GM18909 (cell line): ENCODE results near the gene IL17B.

ENCODE experiments used
- ATAC-seq: cut with Tn5 transposase; IDR thresholded peaks from one replicate; pipeline ENCODE4 v1.9.1; 2021; ENCODE audit warnings: mild to moderate bottlenecking; ENCODE audit not compliant: unreplicated experiment, poor library complexity

The IL17B gene

GRCh38 chr5:149379177-149379761, at the start of gene IL17B:
IL17B (minus strand) TSS chr5:149379292; CDS start chr5:149379225, 67 bp downstream.
- no peak for ATAC-seq

- no peak for ATAC-seq
Measured at GRCh38 chr5:149428032-149428431, 48.9 kb upstream of the IL17B start.

GRCh38 chr5:149427374-149427773, 48.3 kb upstream of the IL17B start:
- no peak for ATAC-seq

- no peak for ATAC-seq
Measured at GRCh38 chr5:149426931-149427330, 47.8 kb upstream of the IL17B start.

- ATAC-seq = no peak
Measured at GRCh38 chr5:149425729-149426128, 46.6 kb upstream of the IL17B start.

GRCh38 chr5:149424371-149425315, 45.6 kb upstream of the IL17B start:
- no peak for ATAC-seq

GRCh38 chr5:149423794-149424268, 44.7 kb upstream of the IL17B start:
- no peak for ATAC-seq

GRCh38 chr5:149423049-149423793, 44.1 kb upstream of the IL17B start:
- no peak for ATAC-seq

GRCh38 chr5:149422366-149423048, 43.4 kb upstream of the IL17B start:
- ATAC-seq = no peak

- ATAC-seq = no peak
Measured at GRCh38 chr5:149421834-149422233, 42.7 kb upstream of the IL17B start.

GRCh38 chr5:149421372-149421685, 42.2 kb upstream of the IL17B start:
- no peak for ATAC-seq

GRCh38 chr5:149420545-149421371, 41.7 kb upstream of the IL17B start:
- ATAC-seq = no peak

- ATAC-seq = no peak
Measured at GRCh38 chr5:149419859-149420544, 40.9 kb upstream of the IL17B start.

- ATAC-seq = no peak
Measured at GRCh38 chr5:149419532-149419858, 40.4 kb upstream of the IL17B start.

- no peak for ATAC-seq
Measured at GRCh38 chr5:149418910-149419531, 39.9 kb upstream of the IL17B start.

GRCh38 chr5:149417711-149418368, 38.7 kb upstream of the IL17B start:
- ATAC-seq = no peak

- no peak for ATAC-seq
Measured at GRCh38 chr5:149416987-149417710, 38.1 kb upstream of the IL17B start.
